ENCODE data around the gene PHC2. TPM values are rescaled to one million over a fixed set of nuclear protein-coding genes. Genes with fewer than 3 reads are reported as not detected.

Gene PHC2
- total RNA-seq, 2 experiments from 2014 or later = 37.7 to 39.5 TPM

GRCh38 chr1:33388805-33389771 lies 41.8 kb downstream of the PHC2 start:
- POLR2A ChIA-PET = no interaction called here
- no peaks in the 10 kb centered on the region for H3K9me3 ChIP-seq (ENCODE audit: control insufficient read depth in 1 of 2, insufficient read depth in 1 of 2, low read length in 2 of 2)
- no peaks in the 10 kb centered on the region for H3K27me3 ChIP-seq (ENCODE audit: control insufficient read depth in 1 of 2, insufficient read depth in 2 of 2, low read length in 2 of 2)
- no peak overlapping the region for H3K27ac ChIP-seq (ENCODE audit: low read depth in 1 of 2, low read length in 2 of 2)
- H3K36me3 Mint-ChIP-seq (ENCODE audit: low read depth) = no peaks in the 10 kb centered on the region
- intact Hi-C loops (cut with DNase I, micrococcal nuclease) = loop anchor here in 1 of 2 experiments (5.0 kb wide), 1 partner anchor 78 kb away; no protein-coding TSS in a partner anchor
- no peaks in the 10 kb centered on the region for H3K9me3 Mint-ChIP-seq
- no peaks in the 10 kb centered on the region for H3K4me1 ChIP-seq (ENCODE audit: insufficient read depth, low read length)
- no peak for TF ChIP-seq CTCF (IDR thresholded peaks at IDR 0.05)
- no peak overlapping the region for H3K4me3 ChIP-seq (ENCODE audit: low read length)
- no peak overlapping the region for H3K27ac Mint-ChIP-seq
- DNase-seq (no peak), ATAC-seq (ENCODE audit: poor library complexity) (no peak)
- H3K36me3 ChIP-seq (ENCODE audit: insufficient read depth, low read length) = no peaks in the 10 kb centered on the region
- no peak overlapping the region for H3K4me3 Mint-ChIP-seq
- H3K27me3 Mint-ChIP-seq = peaks cover 19% of the 10 kb centered on the region
- CTCF ChIA-PET = no interaction called here
- H3K4me1 Mint-ChIP-seq (ENCODE audit: low read depth) = no peaks in the 10 kb centered on the region

- ChIA-PET CTCF (no interaction called here), POLR2A (no interaction called here)
- Mint-ChIP-seq H3K27ac (no peak overlapping the region), H3K27me3 (peaks cover 26% of the 10 kb centered on the region), H3K4me1 (ENCODE audit: low read depth) (no peaks in the 10 kb centered on the region), H3K36me3 (ENCODE audit: low read depth) (no peaks in the 10 kb centered on the region), H3K9me3 (no peaks in the 10 kb centered on the region), H3K4me3 (no peak overlapping the region)
- Histone ChIP-seq H3K27me3 (ENCODE audit: control insufficient read depth in 1 of 2, insufficient read depth in 2 of 2, low read length in 2 of 2) (peaks cover 0 to 5% of the 10 kb centered on the region in 2 experiments), H3K9me3 (ENCODE audit: control insufficient read depth in 1 of 2, insufficient read depth in 1 of 2, low read length in 2 of 2) (no peaks in the 10 kb centered on the region), H3K4me1 (ENCODE audit: insufficient read depth, low read length) (no peaks in the 10 kb centered on the region), H3K4me3 (ENCODE audit: low read length) (no peak overlapping the region), H3K27ac (ENCODE audit: low read depth in 1 of 2, low read length in 2 of 2) (no peak overlapping the region), H3K36me3 (ENCODE audit: insufficient read depth, low read length) (no peaks in the 10 kb centered on the region)
- ATAC-seq (ENCODE audit: poor library complexity) = no peak
- intact Hi-C loops (cut with DNase I, micrococcal nuclease) = loop anchor here in 1 of 2 experiments (5.0 kb wide), 1 partner anchor 80 kb away; no protein-coding TSS in a partner anchor
- DNase-seq = no peak
- no peak for TF ChIP-seq CTCF (IDR thresholded peaks at IDR 0.05)
Measured at GRCh38 chr1:33387625-33388024, 43.3 kb downstream of the PHC2 start.

GRCh38 chr1:33385251-33385650 lies 45.6 kb downstream of the PHC2 start:
- ChIA-PET POLR2A (no interaction called here), CTCF (no interaction called here)
- H3K4me1 ChIP-seq (ENCODE audit: insufficient read depth, low read length) = peaks cover 5% of the 10 kb centered on the region
- Mint-ChIP-seq H3K27ac (no peak overlapping the region), H3K27me3 (peaks cover 15% of the 10 kb centered on the region), H3K4me3 (no peak overlapping the region), H3K9me3 (no peaks in the 10 kb centered on the region), H3K36me3 (ENCODE audit: low read depth) (no peaks in the 10 kb centered on the region), H3K4me1 (ENCODE audit: low read depth) (peaks cover 10% of the 10 kb centered on the region)
- H3K9me3 ChIP-seq (ENCODE audit: control insufficient read depth in 1 of 2, insufficient read depth in 1 of 2, low read length in 2 of 2) = no peaks in the 10 kb centered on the region
- H3K4me3 ChIP-seq (ENCODE audit: low read length) = no peak overlapping the region
- no peak for ATAC-seq (ENCODE audit: poor library complexity)
- no peak for DNase-seq
- TF ChIP-seq CTCF (IDR thresholded peaks at IDR 0.05) = no peak
- H3K36me3 ChIP-seq (ENCODE audit: insufficient read depth, low read length) = no peaks in the 10 kb centered on the region
- H3K27ac ChIP-seq (ENCODE audit: low read depth in 1 of 2, low read length in 2 of 2) = no peak overlapping the region
- H3K27me3 ChIP-seq (ENCODE audit: control insufficient read depth in 1 of 2, insufficient read depth in 2 of 2, low read length in 2 of 2) = peaks cover 0 to 14% of the 10 kb centered on the region in 2 experiments
- intact Hi-C loops (cut with DNase I, micrococcal nuclease) = loop anchor here in 1 of 2 experiments (5.0 kb wide), 1 partner anchor 82 kb away; no protein-coding TSS in a partner anchor

Data from CD4-positive, alpha-beta T cell (primary cell).